Measurements from ENCODE around the gene PHACTR3. TPM values are rescaled to one million over a fixed set of nuclear protein-coding genes. Genes with fewer than 3 reads are reported as not detected.

Gene PHACTR3
- total and polyA plus RNA-seq, 2 donors (not counting 1 experiment from before 2014, with no cell fraction given): not detected

- DNase-seq (ENCODE audit: low read depth in 2 of 2): no peak
- Histone ChIP-seq H3K27ac (ENCODE audit: insufficient read depth, low read length) (no peak overlapping the region), H3K4me2 (ENCODE audit: extremely low read depth, insufficient read depth, low read length) (no peak overlapping the region), H3K4me1 (ENCODE audit: control insufficient read depth, extremely low read depth, insufficient read depth, low read length) (no peaks in the 10 kb centered on the region), H4K20me1 (ENCODE audit: control insufficient read depth, extremely low read depth, insufficient read depth, low read length) (no peaks in the 10 kb centered on the region), H3K36me3 (ENCODE audit: control insufficient read depth, insufficient read depth, low read length) (no peaks in the 10 kb centered on the region), H3K9ac (ENCODE audit: insufficient read depth, low read length) (no peak overlapping the region), H3K9me3 (ENCODE audit: control insufficient read depth, insufficient read depth, low read depth, low read length) (no peaks in the 10 kb centered on the region), H2AFZ (ENCODE audit: low read length) (no peak overlapping the region), H3K27me3 (ENCODE audit: control insufficient read depth, insufficient read depth, low read length) (no peaks in the 10 kb centered on the region), H3K4me3 (replicated peaks in 1 of 4; ENCODE audit: control extremely low read depth in 1 of 4, insufficient read depth in 1 of 4, low read depth in 3 of 4, low read length in 4 of 4) (no peak overlapping the region), H3K79me2 (ENCODE audit: control insufficient read depth, insufficient read depth, low read length) (no peaks in the 10 kb centered on the region)
- TF ChIP-seq EZH2 (IDR thresholded peaks at IDR 0.05; ENCODE audit: low read length, missing control alignments): no peak
- TF ChIP-seq CTCF (conservative IDR thresholded peaks at IDR 0.05 in 1 of 2, IDR thresholded peaks at IDR 0.05 in 1 of 2; ENCODE audit: low read depth in 1 of 2, low read length in 2 of 2): no peak
Measured at GRCh38 chr20:59743308-59743707, 139.0 kb downstream of the PHACTR3 start.

GRCh38 chr20:59743767-59744485 lies 139.6 kb downstream of the PHACTR3 start:
- H3K27me3 ChIP-seq (ENCODE audit: control insufficient read depth, insufficient read depth, low read length): no peaks in the 10 kb centered on the region
- H3K4me3 ChIP-seq (replicated peaks in 1 of 4; ENCODE audit: control extremely low read depth in 1 of 4, insufficient read depth in 1 of 4, low read depth in 3 of 4, low read length in 4 of 4): no peak overlapping the region
- H3K9me3 ChIP-seq (ENCODE audit: control insufficient read depth, insufficient read depth, low read depth, low read length): no peaks in the 10 kb centered on the region
- DNase-seq (ENCODE audit: low read depth in 2 of 2): no peak
- no peak overlapping the region for H3K4me2 ChIP-seq (ENCODE audit: extremely low read depth, insufficient read depth, low read length)
- no peak overlapping the region for H3K27ac ChIP-seq (ENCODE audit: insufficient read depth, low read length)
- no peaks in the 10 kb centered on the region for H4K20me1 ChIP-seq (ENCODE audit: control insufficient read depth, extremely low read depth, insufficient read depth, low read length)
- no peak for TF ChIP-seq EZH2 (IDR thresholded peaks at IDR 0.05; ENCODE audit: low read length, missing control alignments)
- no peak for TF ChIP-seq CTCF (conservative IDR thresholded peaks at IDR 0.05 in 1 of 2, IDR thresholded peaks at IDR 0.05 in 1 of 2; ENCODE audit: low read depth in 1 of 2, low read length in 2 of 2)
- H3K4me1 ChIP-seq (ENCODE audit: control insufficient read depth, extremely low read depth, insufficient read depth, low read length): no peaks in the 10 kb centered on the region
- H3K36me3 ChIP-seq (ENCODE audit: control insufficient read depth, insufficient read depth, low read length): no peaks in the 10 kb centered on the region
- H3K9ac ChIP-seq (ENCODE audit: insufficient read depth, low read length): no peak overlapping the region
- no peaks in the 10 kb centered on the region for H3K79me2 ChIP-seq (ENCODE audit: control insufficient read depth, insufficient read depth, low read length)
- no peak overlapping the region for H2AFZ ChIP-seq (ENCODE audit: low read length)

GRCh38 chr20:59744756-59745155 lies 140.4 kb downstream of the PHACTR3 start:
- Histone ChIP-seq H3K79me2 (ENCODE audit: control insufficient read depth, insufficient read depth, low read length) (no peaks in the 10 kb centered on the region), H4K20me1 (ENCODE audit: control insufficient read depth, extremely low read depth, insufficient read depth, low read length) (no peaks in the 10 kb centered on the region), H3K27me3 (ENCODE audit: control insufficient read depth, insufficient read depth, low read length) (no peaks in the 10 kb centered on the region), H3K9me3 (ENCODE audit: control insufficient read depth, insufficient read depth, low read depth, low read length) (no peaks in the 10 kb centered on the region), H3K27ac (ENCODE audit: insufficient read depth, low read length) (no peak overlapping the region), H3K4me1 (ENCODE audit: control insufficient read depth, extremely low read depth, insufficient read depth, low read length) (no peaks in the 10 kb centered on the region), H3K9ac (ENCODE audit: insufficient read depth, low read length) (no peak overlapping the region), H3K4me2 (ENCODE audit: extremely low read depth, insufficient read depth, low read length) (no peak overlapping the region), H3K36me3 (ENCODE audit: control insufficient read depth, insufficient read depth, low read length) (no peaks in the 10 kb centered on the region), H3K4me3 (replicated peaks in 1 of 4; ENCODE audit: control extremely low read depth in 1 of 4, insufficient read depth in 1 of 4, low read depth in 3 of 4, low read length in 4 of 4) (no peak overlapping the region), H2AFZ (ENCODE audit: low read length) (no peak overlapping the region)
- TF ChIP-seq EZH2 (IDR thresholded peaks at IDR 0.05; ENCODE audit: low read length, missing control alignments) (no peak), CTCF (conservative IDR thresholded peaks at IDR 0.05 in 1 of 2, IDR thresholded peaks at IDR 0.05 in 1 of 2; ENCODE audit: low read depth in 1 of 2, low read length in 2 of 2) (no peak)
- DNase-seq (ENCODE audit: low read depth in 2 of 2): no peak
